NCI-H69 (cell line): ENCODE measurements around the gene HS3ST5.
A peak's percentile ranks its signal among the peaks of the same experiment; 100 is the strongest.

Experiments
- DNase-seq: peaks from one replicate; lab custom pipeline; 2025; lab: John Stamatoyannopoulos, UW

Gene HS3ST5

GRCh38 chr6:114194362-114195026, 148.3 kb downstream of the HS3ST5 start:
- no peak for DNase-seq

DNA sequence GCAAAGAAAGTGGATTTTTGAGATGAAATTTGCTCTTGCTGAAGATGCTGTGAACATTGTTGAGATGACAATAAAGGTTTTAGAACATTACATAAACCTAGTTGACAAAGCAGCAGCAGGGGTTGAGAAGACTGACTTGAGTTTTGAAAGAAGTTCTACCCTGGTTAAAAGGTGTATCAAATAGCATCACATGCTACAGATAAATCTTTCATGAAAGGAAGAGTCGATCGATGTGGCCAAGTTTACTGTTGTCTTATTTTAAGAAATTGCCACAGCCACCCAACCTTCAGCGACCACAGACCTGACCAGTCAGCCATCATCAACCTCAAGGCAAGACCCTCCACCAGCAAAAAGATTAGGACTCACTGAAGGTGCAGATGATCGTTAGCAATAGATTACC, 155.3 kb downstream of the HS3ST5 start:
- DNase-seq, result no peak

GRCh38 chr6:114181664-114182063, 161.2 kb downstream of the HS3ST5 start:
- DNase-seq, result no peak

DNA sequence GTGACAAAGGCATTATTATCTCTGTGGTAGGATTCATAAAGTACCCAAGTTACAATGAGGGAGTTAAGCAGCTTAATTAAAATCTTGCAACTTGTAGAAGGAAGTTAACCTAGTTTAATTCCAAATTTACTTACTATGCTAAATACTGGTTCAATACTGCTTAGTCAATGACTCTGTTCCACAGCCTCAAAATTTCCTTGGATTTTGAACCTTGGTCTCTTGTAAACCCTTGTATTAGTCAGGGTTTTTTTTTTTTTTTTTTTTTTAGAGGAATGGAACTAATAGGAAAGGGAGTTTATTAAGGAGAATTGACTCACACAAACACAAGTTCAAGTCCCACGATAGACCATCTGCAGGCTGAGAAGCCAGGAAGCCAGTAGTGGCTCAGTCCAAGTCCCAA, 163.4 kb downstream of the HS3ST5 start:
- DNase-seq, result no peak

- DNase-seq, result no peak
These were observed 166.1 kb downstream of the HS3ST5 start for GRCh38 chr6:114176726-114177125.

DNA sequence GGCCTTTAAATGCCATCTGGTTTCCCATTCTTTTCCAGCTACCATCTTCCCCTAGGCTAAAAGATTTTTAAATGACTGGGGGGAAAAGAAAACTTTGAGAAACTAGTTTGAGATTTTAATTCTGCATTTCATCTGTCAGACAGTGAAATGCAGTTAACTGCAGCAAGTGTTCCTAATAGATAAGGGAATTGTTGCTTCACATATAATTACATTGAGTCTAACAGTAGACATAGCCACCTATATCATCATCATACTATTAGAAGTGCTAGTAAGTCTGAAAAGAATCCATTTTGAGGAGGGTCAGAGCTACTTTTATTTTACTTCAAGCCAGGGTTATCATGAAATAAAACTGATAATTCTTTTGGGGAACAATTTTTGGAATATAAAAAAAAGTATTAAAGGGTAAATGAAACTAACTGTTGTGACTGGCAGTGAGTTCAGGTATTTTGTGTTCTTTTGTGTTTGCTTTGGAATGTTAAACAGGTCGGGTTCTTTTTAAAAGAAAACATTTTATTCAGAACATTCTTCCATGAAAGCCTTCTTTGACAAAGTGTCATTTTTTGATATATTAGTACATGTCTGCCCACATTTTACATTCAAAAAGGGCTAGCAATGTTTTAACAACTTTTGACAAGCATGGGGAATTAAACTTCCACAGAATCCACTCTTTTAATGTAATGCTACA, 170.1 kb downstream of the HS3ST5 start:
- DNase-seq, result no peak

- DNase-seq, result no peak
These were observed 171.3 kb downstream of the HS3ST5 start for GRCh38 chr6:114171473-114171872.

DNA sequence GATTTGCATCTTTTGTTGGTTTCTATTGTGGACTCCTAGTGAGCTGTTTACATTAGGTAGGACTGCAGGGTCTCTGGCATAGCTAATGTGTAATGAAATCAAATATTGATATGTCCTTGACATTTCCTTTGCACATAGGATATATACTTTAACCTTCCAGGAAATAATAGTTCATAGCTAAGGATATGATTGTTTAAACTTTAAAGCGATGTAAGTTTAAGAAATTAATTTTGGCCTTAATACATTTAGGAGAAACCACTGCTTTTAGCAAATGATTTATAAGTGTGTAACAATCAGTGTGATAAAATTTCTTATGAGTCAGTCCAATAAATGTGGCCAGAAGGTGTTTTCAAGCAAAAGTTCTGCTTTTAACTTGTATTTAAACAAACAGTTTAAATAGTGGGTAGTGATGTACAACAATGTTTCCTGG, 171.8 kb downstream of the HS3ST5 start:
- no peak for DNase-seq

DNA sequence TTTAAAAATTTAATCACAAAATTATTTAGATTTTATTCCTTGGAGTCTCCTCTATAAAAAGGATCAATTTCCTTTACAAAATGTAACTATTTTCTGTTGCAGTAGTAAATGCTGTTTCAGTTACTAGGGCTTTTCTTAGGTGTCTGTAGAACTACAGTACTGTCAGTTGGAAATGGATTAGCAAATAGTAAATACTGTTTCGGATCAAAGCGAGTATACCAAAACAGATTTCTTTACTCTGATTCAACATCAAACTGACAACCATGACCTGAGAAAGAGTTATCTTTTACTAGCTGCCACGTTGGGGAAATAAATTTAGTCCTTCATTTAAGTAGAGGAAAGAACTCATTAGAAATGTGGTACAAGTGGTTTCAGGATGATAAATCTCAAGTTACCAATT, 172.5 kb downstream of the HS3ST5 start:
- no peak for DNase-seq

DNA sequence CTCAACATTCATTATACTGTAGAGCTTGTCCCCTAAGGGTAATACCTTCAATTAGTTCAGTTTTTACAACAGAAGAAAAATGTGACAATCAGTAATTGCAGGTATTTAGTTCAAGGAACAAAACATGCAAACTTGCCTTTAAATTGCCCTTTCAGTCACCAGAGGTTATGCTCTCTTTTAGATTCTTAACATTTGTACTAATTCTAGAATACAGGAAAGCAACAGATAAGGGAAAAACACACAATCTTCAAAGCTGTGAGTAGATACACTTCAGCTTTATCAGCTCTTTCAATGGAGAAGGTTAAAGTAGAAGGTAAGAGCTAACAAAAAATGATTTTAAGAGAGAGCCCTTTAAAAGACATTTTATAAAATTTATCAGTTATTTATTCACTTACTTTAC, 173.1 kb downstream of the HS3ST5 start:
- peak; percentile 3 for DNase-seq

DNA sequence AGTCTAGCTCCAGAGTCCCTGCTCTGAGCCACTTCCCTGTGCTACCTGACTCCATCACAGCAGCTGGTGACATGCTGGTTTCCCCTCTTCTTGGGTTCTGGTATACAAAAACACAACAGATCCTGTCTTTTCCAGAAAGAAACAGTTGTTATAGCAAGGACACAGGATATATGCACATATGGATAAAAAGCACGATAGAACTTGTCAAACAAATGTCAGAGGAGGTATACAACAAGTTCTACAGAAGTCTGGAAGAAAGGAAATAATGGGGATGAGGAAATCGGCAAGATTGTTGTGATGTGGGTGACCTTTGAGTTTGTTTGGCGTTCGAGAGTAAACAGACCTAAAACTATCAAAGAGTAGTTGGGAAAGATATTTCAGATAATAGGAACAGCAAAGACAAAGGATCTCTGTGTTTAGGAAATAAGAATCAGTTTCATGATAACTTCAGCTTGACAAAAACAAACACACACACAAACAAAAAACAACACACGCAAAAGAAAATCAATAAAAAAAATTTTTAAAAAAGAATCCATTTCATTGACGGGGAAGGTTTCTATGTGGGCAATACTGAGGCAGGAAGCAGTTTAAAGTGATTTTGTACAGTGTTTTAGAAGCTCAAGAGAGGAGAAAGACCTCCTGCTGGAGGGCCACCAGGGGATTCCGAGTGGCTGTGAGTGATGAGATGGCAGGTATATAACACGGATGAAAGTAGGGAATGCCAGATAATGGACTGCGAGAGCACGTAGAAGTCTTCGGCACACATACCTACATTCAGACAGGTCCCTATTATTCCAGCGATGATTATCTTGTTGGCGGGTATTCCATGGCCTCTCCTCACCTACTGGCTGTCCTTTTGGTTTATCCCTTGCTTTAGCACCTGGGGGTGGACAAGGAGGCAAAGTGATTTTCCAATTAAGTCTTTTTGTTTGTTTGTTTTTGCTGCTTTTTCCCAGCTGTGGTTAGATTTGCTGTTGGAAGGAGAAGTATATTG, 174.9 kb downstream of the HS3ST5 start:
- no peak for DNase-seq

- no peak for DNase-seq
These were observed 178.6 kb downstream of the HS3ST5 start for GRCh38 chr6:114164207-114164606.

DNA sequence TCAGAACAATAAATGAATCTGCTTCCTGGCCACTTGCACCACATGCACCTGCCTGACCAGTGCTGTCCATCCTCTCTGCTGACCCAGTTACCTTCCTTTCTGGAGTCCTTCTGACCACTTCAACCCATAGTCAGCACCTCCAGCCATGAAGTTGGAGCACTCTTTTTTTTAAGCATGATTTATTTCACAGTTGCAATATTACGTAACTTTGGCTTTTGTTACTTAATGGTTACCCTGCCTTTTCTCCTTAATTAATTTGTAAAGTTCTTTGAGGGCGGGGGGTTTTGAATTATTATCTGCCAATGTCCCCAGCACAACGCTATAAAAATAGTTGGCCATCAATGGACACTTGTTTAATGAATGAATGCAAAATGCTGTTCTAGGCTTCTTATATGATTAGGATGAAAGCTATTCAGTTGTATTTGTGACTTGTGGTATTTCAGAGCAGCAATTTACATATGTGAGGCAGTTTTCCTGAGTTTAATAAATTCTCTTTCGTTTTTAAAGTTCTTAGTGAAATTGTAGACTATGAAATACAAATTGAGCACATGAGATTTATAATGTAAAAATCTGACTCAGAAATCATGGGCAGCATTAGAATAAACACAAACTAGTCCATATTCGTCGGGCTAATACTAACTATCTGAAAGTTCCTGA, 180.0 kb downstream of the HS3ST5 start:
- DNase-seq, result no peak

- no peak for DNase-seq
These were observed 181.9 kb downstream of the HS3ST5 start for GRCh38 chr6:114160881-114161280.

DNA sequence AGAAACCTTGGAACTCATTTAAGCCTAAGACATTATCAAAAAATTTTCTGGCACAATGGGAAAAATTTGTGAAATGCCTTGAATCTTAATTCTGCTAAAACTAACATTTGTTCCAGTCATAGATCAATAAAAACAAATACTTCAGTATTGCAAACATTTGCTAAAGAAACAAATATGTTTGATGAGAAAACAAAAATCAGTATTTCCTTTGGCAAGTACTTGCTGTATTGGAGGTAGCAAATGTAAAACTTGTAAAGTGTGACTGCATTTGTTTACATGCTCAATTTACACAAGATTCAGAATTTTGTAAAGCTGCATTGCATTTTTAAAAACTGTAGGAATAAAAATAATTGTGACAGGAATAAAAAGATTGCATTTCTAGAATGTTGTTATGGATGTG, 183.1 kb downstream of the HS3ST5 start:
- DNase-seq, result no peak

GRCh38 chr6:114158838-114159694, 183.8 kb downstream of the HS3ST5 start:
- DNase-seq, result no peak

DNA sequence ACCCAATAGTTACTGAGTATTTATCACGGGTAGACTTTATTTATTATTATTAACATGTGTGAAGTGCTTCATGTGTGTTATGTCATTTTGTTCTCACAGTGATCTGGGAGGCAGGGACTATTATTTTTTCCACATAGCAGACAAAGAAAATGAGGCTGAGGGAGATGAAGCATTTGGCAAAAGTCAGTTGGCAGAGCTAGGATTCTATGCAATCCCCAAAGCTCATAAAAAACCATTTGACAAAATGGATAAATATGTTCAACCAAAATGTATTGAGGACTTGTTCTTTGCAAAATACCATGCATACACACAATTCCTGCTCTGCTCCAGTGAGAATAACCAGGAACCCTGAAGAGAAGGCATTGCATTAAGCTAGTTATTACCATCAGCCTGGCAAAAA, 184.4 kb downstream of the HS3ST5 start:
- no peak for DNase-seq

DNA sequence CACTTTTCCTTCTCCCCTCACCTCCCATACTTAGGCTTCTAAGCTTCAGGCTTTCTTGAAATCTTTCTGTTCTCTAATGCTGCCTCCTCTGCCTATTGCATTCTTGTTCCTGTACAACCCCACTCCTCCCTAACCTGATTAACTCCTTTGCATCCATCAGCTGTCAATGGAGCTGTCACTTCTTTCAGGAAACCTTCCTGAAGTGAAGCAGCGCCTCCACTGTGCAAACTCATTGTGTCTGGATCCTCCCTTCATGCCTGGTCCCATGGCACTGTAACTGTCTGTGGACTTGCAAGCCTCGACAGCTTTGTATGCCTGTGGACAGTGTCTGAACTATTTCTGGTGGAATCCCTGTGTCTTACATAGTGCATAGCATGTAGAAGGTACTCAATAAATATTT, 185.0 kb downstream of the HS3ST5 start:
- no peak for DNase-seq

DNA sequence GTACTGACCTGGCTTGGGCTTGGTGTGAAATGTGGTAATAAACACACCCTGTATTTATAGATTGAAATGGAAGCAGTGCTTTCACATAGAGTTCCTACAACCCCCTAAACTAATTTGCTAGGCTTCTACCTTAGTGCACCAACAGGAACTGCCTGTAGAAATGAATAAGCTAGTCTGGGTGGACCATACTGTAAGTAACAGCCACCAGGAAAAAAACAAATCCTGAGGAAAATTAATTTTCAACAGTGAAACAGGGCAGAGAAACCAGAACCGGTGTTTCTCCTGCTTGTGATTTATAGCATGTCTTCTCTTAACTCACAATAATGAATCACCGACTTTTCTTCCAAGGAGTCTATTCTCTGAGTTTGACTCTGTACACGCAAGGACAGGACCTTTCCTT, 187.1 kb downstream of the HS3ST5 start:
- DNase-seq, result no peak

- no peak for DNase-seq
These were observed 188.0 kb downstream of the HS3ST5 start for GRCh38 chr6:114154812-114155211.

- DNase-seq, result no peak
These were observed 189.4 kb downstream of the HS3ST5 start for GRCh38 chr6:114153448-114153847.
